Keratinocyte (primary cell): ENCODE results near the gene BMX. TPM values are rescaled to one million over a fixed set of nuclear protein-coding genes. Genes with fewer than 3 reads are reported as not detected.
A peak's percentile ranks its signal among the peaks of the same experiment; 100 is the strongest.

Experiments
- DNase-seq: peaks from one replicate; pipeline ENCODE4 v3.0.0-alpha.2; 2011; ENCODE audit warnings: low read depth, missing footprints, low spot score
- FAIRE-seq: peaks from 2 replicates; lab custom pipeline; 2011; peaks lifted over from hg19 to GRCh38; lab: Jason Lieb, UNC
- H2AFZ ChIP-seq: 2 replicates; pipeline ENCODE4 v1.6.0; 2012; ENCODE audit warnings: low read length, control low read depth, inconsistent platforms; ENCODE audit not compliant: control insufficient read depth
- H3K27ac ChIP-seq: 2 replicates; pipeline ENCODE4 v1.5.1; 2011; ENCODE audit warnings: low read length; ENCODE audit not compliant: control insufficient read depth, insufficient read depth
- H3K27me3 ChIP-seq: 3 replicates; pipeline ENCODE4 v1.6.0; 2011; ENCODE audit warnings: low read length; ENCODE audit not compliant: control insufficient read depth, insufficient read depth; ENCODE audit errors: extremely low read depth
- H3K36me3 ChIP-seq, 2 experiments: 2 replicates in 1 of 2; 3 replicates in 1 of 2; pipeline ENCODE4 v1.5.1; 2011; ENCODE audit warnings: low read length in 2 of 2, mild to moderate bottlenecking in 1 of 2; ENCODE audit not compliant: control insufficient read depth in 2 of 2, insufficient read depth in 2 of 2; ENCODE audit errors: extremely low read depth in 1 of 2
- H3K4me1 ChIP-seq: 3 replicates; pipeline ENCODE4 v1.5.1; 2011; ENCODE audit warnings: low read length; ENCODE audit not compliant: control insufficient read depth, insufficient read depth; ENCODE audit errors: extremely low read depth
- H3K4me2 ChIP-seq: 3 replicates; pipeline ENCODE4 v1.6.0; 2011; ENCODE audit warnings: low read depth, low read length; ENCODE audit not compliant: control insufficient read depth, insufficient read depth; ENCODE audit errors: extremely low read depth
- H3K4me3 ChIP-seq, 3 experiments: fragments of 200-600 bp in 1 of 3; sonication (generic) in 1 of 3; 2 replicates in 2 of 3; 3 replicates in 1 of 3; pipeline ENCODE4 v1.5.1; 2011 to 2016; ENCODE audit warnings: low read length in 3 of 3, mild to moderate bottlenecking in 3 of 3, control low read depth in 2 of 3, inconsistent platforms in 1 of 3, low read depth in 1 of 3, mixed read lengths in 1 of 3, mixed run types in 1 of 3, moderate library complexity in 1 of 3; ENCODE audit not compliant: control insufficient read depth in 2 of 3, insufficient read depth in 2 of 3; ENCODE audit errors: extremely low read depth in 1 of 3
- H3K79me2 ChIP-seq: 2 replicates; pipeline ENCODE4 v1.6.0; 2012; ENCODE audit warnings: low read length; ENCODE audit not compliant: control insufficient read depth, insufficient read depth
- H3K9ac ChIP-seq: 3 replicates; pipeline ENCODE4 v1.6.0; 2011; ENCODE audit warnings: low read length; ENCODE audit not compliant: control insufficient read depth, insufficient read depth; ENCODE audit errors: extremely low read depth
- H3K9me1 ChIP-seq: 3 replicates; pipeline ENCODE4 v1.6.0; 2011; ENCODE audit warnings: low read length; ENCODE audit not compliant: control insufficient read depth, insufficient read depth; ENCODE audit errors: extremely low read depth
- H3K9me3 ChIP-seq: 2 replicates; pipeline ENCODE4 v1.5.1; 2012; ENCODE audit warnings: low read depth, low read length; ENCODE audit not compliant: control insufficient read depth
- H4K20me1 ChIP-seq: 3 replicates; pipeline ENCODE4 v1.6.0; 2011; ENCODE audit warnings: low read length; ENCODE audit not compliant: control insufficient read depth, insufficient read depth; ENCODE audit errors: extremely low read depth
- CTCF ChIP-seq, 3 experiments: IDR thresholded peaks in 1 of 3; conservative IDR thresholded peaks in 1 of 3; optimal IDR thresholded peaks in 1 of 3; 2 replicates in 2 of 3; 3 replicates in 1 of 3; pipeline versions ENCODE3 to v1.5.1; 2011; ENCODE audit warnings: low read length in 3 of 3, mild to moderate bottlenecking in 3 of 3, moderate library complexity in 2 of 3, control low read depth in 1 of 3, inconsistent platforms in 1 of 3; ENCODE audit not compliant: insufficient read depth in 2 of 3; ENCODE audit errors: extremely low read depth in 1 of 3
- EZH2 ChIP-seq: IDR thresholded peaks from one replicate; pipeline ENCODE4 v1.6.1; 2012; ENCODE audit warnings: inconsistent platforms, mild to moderate bottlenecking, low read length, moderate library complexity
- dilution Hi-C: fragments of 300-500 bp; cut with MboI; formaldehyde crosslinking; loops from one replicate; pipeline ENCODE4 v1.7.0; 2020; ENCODE audit warnings: low sequenced_read_pairs; ENCODE audit not compliant: extremely low pct_ligation_motif_present
- polyA plus RNA-seq, 5 experiments: library from polyadenylated mRNA; depleted of rRNA in 3 of 5; stranded (reverse) in 3 of 5; stranded (forward) in 1 of 5; unstranded in 1 of 5; fragments of >200 nt; gene quantifications; 1 replicate in 1 of 5; 2 replicates in 3 of 5; 3 replicates in 1 of 5; pipeline versions ENCODE4 v1.2.1 to v1.2.3, GENCODE V29; 2011 to 2012; ENCODE audit warnings: missing spikeins in 2 of 5, low read depth in 1 of 5, low replicate concordance in 1 of 5

The BMX gene
- polyA plus RNA-seq, 1 donor (not counting 4 experiments of a cell fraction or from before 2014, with no cell fraction given): 0.09 TPM

DNA sequence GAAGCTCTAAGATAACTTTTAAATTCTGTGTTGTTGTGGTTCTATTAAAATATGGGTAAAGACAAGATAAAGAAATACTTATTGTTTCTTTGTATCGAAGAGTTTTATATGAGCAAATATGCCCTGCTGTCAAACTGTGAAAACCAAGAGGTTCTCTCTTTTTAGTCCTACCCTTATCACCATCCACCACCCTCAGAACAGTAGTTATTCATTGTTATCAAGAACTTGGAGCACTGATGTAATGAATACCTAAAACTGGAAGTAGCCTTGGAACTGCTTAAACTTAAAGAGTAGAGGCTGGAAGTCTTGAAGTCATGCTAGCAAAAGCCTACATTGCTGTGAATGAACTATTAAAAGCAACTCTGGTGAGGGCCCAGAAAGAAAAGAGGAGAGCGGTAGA, 16.7 kb upstream of the BMX start:
- H3K4me2 ChIP-seq: no peak overlapping the region
- no peaks in the 10 kb centered on the region for H3K4me1 ChIP-seq
- H3K9me1 ChIP-seq: no peaks in the 10 kb centered on the region
- no peak overlapping the region for H2AFZ ChIP-seq
- H3K4me3 ChIP-seq: no peak overlapping the region
- dilution Hi-C loops: no loop called here
- TF ChIP-seq CTCF (optimal IDR thresholded peaks at IDR 0.05 in 1 of 3, IDR thresholded peaks at IDR 0.05 in 1 of 3, conservative IDR thresholded peaks at IDR 0.05 in 1 of 3; ENCODE audit: extremely low read depth in 1 of 3, insufficient read depth in 2 of 3, low read length in 3 of 3) (no peak), EZH2 (no peak)
- H3K36me3 ChIP-seq: no peaks in the 10 kb centered on the region
- H3K27me3 ChIP-seq: no peaks in the 10 kb centered on the region
- FAIRE-seq (no peak), DNase-seq (no peak)
- H3K9ac ChIP-seq: no peak overlapping the region
- H3K79me2 ChIP-seq: no peaks in the 10 kb centered on the region
- H3K27ac ChIP-seq: no peak overlapping the region
- H4K20me1 ChIP-seq: no peaks in the 10 kb centered on the region
- no peaks in the 10 kb centered on the region for H3K9me3 ChIP-seq

- Histone ChIP-seq H3K9ac (peak overlapping the region; percentile 60), H3K4me3 (peak overlapping the region; percentile 43 to 65 (median 63)), H3K4me2 (peak overlapping the region; percentile 88), H3K79me2 (no peaks in the 10 kb centered on the region), H2AFZ (peak overlapping the region; percentile 41), H3K27me3 (no peaks in the 10 kb centered on the region), H4K20me1 (no peaks in the 10 kb centered on the region), H3K36me3 (no peaks in the 10 kb centered on the region), H3K4me1 (peaks cover 13% of the 10 kb centered on the region), H3K9me1 (no peaks in the 10 kb centered on the region), H3K9me3 (no peaks in the 10 kb centered on the region), H3K27ac (peak overlapping the region; percentile 67)
- FAIRE-seq (no peak), DNase-seq (no peak)
- dilution Hi-C loops: no loop called here
- TF ChIP-seq EZH2 (no peak), CTCF (optimal IDR thresholded peaks at IDR 0.05 in 1 of 3, IDR thresholded peaks at IDR 0.05 in 1 of 3, conservative IDR thresholded peaks at IDR 0.05 in 1 of 3; ENCODE audit: extremely low read depth in 1 of 3, insufficient read depth in 2 of 3, low read length in 3 of 3) (no peak)
Measured at GRCh38 chrX:15492469-15492868, 8.1 kb upstream of the BMX start.
